Muscle of arm (tissue), 14 donors: ENCODE results near the gene CLTCL1. TPM values are rescaled to one million over a fixed set of nuclear protein-coding genes. Genes with fewer than 3 reads are reported as not detected.
A peak's percentile ranks its signal among the peaks of the same experiment; 100 is the strongest.
"Not testable (repeated sequence)": the region's sequence is repeated elsewhere in the genome, so short reads cannot be mapped to it uniquely, and the experiment has no call there.

Experiments used
- DNase-seq: peaks from one replicate; pipeline ENCODE4 v3.0.0-alpha.2; 2013
- long read RNA-seq, 11 donors: transcript quantifications; one replicate each; lab custom pipeline, GENCODE V29; 2026
- polyA plus RNA-seq, 12 donors: library from polyadenylated mRNA; unstranded; fragments of 120-200 nt; gene quantifications; one replicate each; pipeline ENCODE4 v1.2.1, GENCODE V29; 2013; ENCODE audit not compliant: insufficient read length in 12 of 12

Gene CLTCL1
- polyA plus RNA-seq, result 10 to 100 TPM in 10 of 12 donors, 1 to 10 TPM in 1, not detected in 1; 4.2 to 34.6 (median 21.4) TPM
- long read RNA-seq, donor 1, result 0 reads
- long read RNA-seq, donor 2, result 0 reads
- long read RNA-seq, donor 3, result 0 reads
- long read RNA-seq, donor 4, result 0 reads
- long read RNA-seq, donor 5, result 0 reads
- long read RNA-seq, donor 6, result 0 reads
- long read RNA-seq, donor 7, full-length matches to known transcripts, result 1 of 1 reads
- long read RNA-seq, donor 7, partial matches to known transcripts, result 0 of 1 reads
- long read RNA-seq, donor 7, other reads (novel, unspliced or antisense), result 0 of 1 reads
- long read RNA-seq, donor 8, result 0 reads
- long read RNA-seq, donor 9, result 0 reads
- long read RNA-seq, donor 10, result 0 reads
- long read RNA-seq, donor 11, full-length matches to known transcripts, result 1 of 1 reads
- long read RNA-seq, donor 11, partial matches to known transcripts, result 0 of 1 reads
- long read RNA-seq, donor 11, other reads (novel, unspliced or antisense), result 0 of 1 reads

DNA sequence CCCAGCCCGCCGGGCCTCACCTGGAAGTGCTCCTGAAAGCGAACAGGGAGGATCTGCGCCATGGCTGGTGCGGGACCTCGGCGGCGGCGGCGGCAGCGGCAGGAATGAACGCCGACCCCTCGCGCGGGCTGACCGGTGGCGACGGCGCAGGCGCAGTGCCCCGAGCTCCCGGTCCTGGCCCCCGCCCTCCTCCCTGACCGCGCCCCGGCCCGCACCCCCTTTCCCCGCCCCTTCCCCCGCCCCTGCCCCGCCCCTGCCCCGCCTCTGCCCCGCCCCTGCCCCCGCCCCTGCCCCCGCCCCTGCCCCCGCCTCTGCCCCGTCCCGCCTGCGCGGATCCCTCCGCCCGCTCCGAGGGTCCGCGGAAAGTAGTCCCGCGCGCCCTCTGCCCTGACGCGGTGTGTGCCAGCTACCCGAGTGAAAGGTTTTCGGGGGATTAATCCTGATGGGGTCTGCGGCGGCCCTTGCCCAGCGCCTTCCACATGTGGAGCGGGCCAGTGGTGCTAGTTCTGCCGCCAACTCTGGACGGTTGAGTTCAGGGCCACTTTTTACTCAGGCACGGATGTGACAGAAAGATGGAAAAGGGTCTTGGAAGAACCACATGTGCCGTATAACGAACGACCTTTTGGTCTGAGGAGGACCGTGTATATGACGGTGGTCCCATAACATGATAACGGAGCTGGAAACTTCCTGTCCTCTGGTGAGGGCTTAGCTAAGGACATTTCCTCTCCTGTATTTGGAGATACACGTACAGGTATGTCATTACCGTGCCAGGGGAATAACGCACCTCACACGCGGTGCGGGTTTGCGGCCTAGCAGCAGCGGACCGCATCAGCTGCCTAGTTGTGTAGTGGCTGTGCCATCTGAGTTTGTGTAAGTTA, at the start of gene CLTCL1:
CLTCL1 (minus strand) TSS at position 140 of the 878 bp plus-strand sequence; CDS start at position 62, 78 bp downstream.
- peak; percentile 77 for DNase-seq

- DNase-seq, result no peak
These were observed 45.6 kb upstream of the CLTCL1 start for GRCh38 chr22:19337137-19337536.

GRCh38 chr22:19336133-19337075, 44.9 kb upstream of the CLTCL1 start:
- no peak for DNase-seq

GRCh38 chr22:19331975-19332374, 40.5 kb upstream of the CLTCL1 start:
- DNase-seq, result no peak

- no peak for DNase-seq
These were observed 40.0 kb upstream of the CLTCL1 start for GRCh38 chr22:19331474-19331873.

- DNase-seq, result no peak
These were observed 39.4 kb upstream of the CLTCL1 start for GRCh38 chr22:19330865-19331418.

DNA sequence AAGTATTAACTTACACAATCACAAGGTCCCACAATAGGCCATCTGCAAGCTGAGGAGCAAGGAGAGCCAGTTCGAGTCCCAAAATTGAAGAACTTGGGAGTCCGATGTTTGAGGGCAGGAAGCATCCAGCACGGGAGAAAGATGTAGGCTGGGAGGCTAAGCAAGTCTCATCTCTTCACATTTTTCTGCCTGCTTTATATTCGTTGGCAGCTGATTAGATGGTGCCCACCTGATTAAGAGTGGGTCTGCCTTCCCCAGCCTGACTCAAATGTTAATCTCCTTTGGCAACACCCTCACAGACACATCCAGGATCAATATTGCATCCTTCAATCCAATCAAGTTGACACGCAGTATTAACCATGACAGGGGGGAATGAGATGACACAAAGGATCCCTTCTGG, 38.7 kb upstream of the CLTCL1 start:
- DNase-seq, result not testable (repeated sequence)

- no peak for DNase-seq
These were observed 37.9 kb upstream of the CLTCL1 start for GRCh38 chr22:19329454-19329853.

GRCh38 chr22:19325296-19325948, 33.9 kb upstream of the CLTCL1 start:
- DNase-seq, result no peak

GRCh38 chr22:19323420-19323819, 31.9 kb upstream of the CLTCL1 start:
- DNase-seq, result not testable (repeated sequence)

- DNase-seq, result no peak
These were observed 30.2 kb upstream of the CLTCL1 start for GRCh38 chr22:19321757-19322156.

DNA sequence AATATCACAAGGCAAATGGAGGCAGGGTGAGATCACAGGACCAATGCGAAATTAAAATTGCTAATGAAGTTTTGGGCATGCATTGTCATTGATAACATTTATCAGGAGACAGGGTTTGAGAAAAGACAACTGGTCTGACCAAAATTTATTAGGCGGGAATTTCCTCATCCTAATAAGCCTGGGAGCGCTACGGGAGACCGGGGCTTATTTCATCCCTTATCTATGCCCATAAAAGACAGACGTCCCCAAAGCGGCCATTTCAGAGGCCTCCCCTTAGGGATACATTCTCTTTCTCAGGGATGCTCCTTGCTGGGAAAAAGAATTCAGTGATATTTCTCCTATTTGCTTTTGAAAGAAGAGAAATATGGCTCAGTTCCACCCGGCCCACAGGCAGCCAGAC, 28.6 kb upstream of the CLTCL1 start:
- DNase-seq, result not testable (repeated sequence)

GRCh38 chr22:19319281-19319680, 27.8 kb upstream of the CLTCL1 start:
- no peak for DNase-seq

- DNase-seq, result no peak
These were observed 26.3 kb upstream of the CLTCL1 start for GRCh38 chr22:19317865-19318264.

DNA sequence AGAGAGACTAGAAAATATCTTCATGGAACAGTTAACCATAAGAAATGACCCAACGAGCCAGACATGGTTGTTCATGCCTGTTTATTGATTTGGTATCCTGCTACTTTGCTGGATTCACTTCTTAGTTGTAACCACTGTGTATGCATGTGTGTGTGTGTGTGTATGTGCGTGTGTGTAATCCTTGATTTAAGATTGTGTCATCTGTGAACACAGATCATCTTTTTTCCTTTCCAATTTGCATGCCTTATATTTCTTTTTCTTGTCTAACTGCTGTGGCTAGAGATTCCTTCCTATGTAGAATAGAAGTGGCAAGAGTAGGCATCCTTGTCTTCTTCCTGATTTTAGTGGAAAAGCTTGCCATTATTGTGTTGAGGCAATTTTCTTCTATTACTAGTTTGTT, 16.4 kb upstream of the CLTCL1 start:
- no peak for DNase-seq

DNA sequence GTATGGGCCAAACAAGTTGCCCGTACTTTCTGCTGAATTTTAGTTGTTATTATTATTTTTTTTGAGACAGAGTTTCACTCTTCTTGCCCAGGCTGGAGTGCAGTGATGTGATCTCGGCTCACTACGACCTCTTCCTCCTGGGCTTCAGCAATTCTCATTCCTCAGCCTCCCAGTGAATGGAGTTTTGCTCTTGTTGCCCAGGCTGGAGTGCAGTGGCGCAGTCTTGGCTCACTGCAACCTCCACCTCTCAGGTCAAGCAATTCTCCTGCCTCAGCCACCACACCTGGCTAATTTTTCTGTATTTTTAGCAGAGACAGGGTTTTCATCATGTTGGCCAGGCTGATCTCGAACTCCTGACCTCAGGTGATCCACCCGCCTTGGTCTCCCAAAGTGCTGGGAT, 15.0 kb upstream of the CLTCL1 start:
- DNase-seq, result not testable (repeated sequence)

GRCh38 chr22:19304547-19304946, 13.0 kb upstream of the CLTCL1 start:
- no peak for DNase-seq

GRCh38 chr22:19303785-19304184, 12.3 kb upstream of the CLTCL1 start:
- no peak for DNase-seq

DNA sequence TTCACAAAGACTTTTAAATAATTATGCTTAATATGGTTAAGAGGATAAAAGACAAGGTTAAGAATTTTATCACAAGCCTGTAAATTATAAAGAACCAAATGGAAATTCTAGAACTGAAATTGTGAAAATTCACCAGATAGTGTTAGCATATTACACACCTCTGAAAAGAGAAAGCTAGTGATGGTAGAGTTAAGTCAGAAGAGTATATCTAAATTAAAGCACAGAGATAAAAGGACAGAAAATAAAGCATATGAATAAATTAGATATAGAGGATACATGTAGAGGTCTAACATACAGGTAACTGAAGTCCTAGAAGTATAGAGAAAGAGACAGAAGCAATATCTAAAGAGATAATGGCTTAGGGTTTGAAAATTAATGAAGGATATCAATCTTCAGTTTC, 4.2 kb upstream of the CLTCL1 start:
- DNase-seq, result no peak

DNA sequence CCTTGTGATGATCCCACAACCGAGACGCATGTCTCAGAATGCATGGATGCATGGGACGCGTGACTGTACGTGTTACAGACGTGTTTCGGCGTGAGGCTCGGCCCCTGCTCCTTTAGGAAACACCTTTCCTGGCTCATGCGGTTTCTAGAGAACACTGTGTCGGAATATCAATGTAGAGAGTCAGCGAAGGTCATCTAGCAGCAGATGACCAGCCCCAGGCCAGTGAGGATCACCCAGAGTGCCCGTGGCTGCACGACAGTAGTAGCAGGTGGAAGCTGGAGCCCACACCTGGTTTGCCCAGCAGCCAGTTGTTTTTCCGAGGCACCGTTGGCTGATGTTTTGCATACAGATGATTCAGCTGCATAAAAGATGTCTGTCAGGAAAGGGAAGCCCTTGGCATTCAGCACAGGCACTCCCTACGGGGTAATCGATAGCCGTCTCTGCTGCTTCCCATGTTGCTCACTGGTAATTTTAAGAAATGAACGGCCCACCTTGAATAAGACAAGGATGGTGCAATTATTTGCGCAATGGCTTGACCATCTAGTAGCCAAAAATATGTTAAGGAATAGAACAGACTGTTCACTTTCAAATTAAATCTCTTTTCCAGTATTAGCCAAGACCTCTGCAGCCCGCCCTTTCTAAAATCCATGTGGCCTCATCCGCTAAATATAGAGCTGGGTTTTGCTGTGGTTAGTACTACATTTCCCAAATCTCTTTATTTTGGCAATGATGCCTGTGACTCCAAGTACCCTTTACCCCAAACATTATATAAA, 1.1 kb upstream of the CLTCL1 start:
- DNase-seq, result no peak
